Large intestine (tissue), 3 donors: Measurements from ENCODE around the gene CCDC50. TPM values are rescaled to one million over a fixed set of nuclear protein-coding genes. Genes with fewer than 3 reads are reported as not detected.

Source experiments
- DNase-seq, 2 donors: peaks; one replicate each; pipeline versions ENCODE4 v3.0.0 to v3.0.0-alpha.2; 2013
- H3K27ac ChIP-seq: one replicate; pipeline ENCODE4 v1.5.1; 2013; ENCODE audit warnings: low read length
- H3K27me3 ChIP-seq: 2 replicates; pipeline ENCODE4 v1.6.1; 2013; ENCODE audit warnings: low read length; ENCODE audit not compliant: control insufficient read depth, insufficient read depth
- H3K36me3 ChIP-seq: 2 replicates; pipeline ENCODE4 v1.6.1; 2013; ENCODE audit warnings: low read length; ENCODE audit not compliant: control insufficient read depth, insufficient read depth
- H3K4me1 ChIP-seq: one replicate; pipeline ENCODE4 v1.6.1; 2013; ENCODE audit warnings: low read length; ENCODE audit not compliant: control insufficient read depth, insufficient read depth
- H3K4me3 ChIP-seq: one replicate; pipeline ENCODE4 v1.5.1; 2013; ENCODE audit warnings: low read length
- H3K9me3 ChIP-seq: one replicate; pipeline ENCODE4 v1.6.1; 2013; ENCODE audit warnings: mild to moderate bottlenecking, low read depth, low read length, moderate library complexity; ENCODE audit not compliant: control insufficient read depth
- WGBS: methylation state at CpG from one replicate; pipeline ENCODE4 v1.1.5; 2013; ENCODE audit warnings: low lambda C conversion rate; ENCODE audit not compliant: insufficient coverage; 5-methylcytosine and 5-hydroxymethylcytosine counted together
- polyA plus RNA-seq: library from polyadenylated mRNA; unstranded; fragments of 120-200 nt; gene quantifications from one replicate; pipeline ENCODE4 v1.2.1, GENCODE V29; 2013

Gene CCDC50
- polyA plus RNA-seq, 1 donor = 82.1 TPM

GRCh38 chr3:191333298-191333880 lies 4.2 kb downstream of the CCDC50 start:
- H3K4me3 ChIP-seq = no peak overlapping the region
- 100% methylated on average over 1 of the region's 3 CpGs for WGBS
- no peaks in the 10 kb centered on the region for H3K9me3 ChIP-seq
- no peak overlapping the region for H3K27ac ChIP-seq
- peaks cover 4% of the 10 kb centered on the region for H3K4me1 ChIP-seq
- H3K36me3 ChIP-seq = no peaks in the 10 kb centered on the region
- DNase-seq = no peak
- H3K27me3 ChIP-seq = no peaks in the 10 kb centered on the region

DNA sequence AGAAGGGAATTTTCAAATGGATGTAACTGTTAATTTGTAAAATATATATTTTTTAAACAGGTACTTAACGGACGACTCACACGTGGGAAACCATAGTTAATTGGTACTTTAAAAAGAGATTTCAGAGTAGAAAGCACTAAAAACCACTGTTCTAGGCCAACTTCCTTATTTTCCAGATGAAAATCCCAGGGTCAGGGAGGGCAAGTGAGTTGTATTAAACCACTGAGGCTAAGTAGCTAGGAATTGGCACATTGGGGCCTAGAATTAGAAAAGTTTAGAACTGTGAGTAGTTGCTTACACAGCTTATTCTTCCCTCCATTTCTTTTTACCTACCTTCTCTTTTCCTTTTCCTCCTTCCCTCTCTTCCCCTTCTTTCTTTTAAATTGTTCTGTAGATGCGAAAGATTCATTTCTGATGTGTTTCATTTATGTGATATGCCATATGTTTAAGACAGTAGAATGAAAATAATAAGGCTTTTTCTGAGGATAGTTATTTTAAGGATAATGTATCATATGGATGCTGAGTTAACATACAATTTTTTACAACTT lies 5.2 kb downstream of the CCDC50 start:
- H3K9me3 ChIP-seq = no peaks in the 10 kb centered on the region
- H3K27ac ChIP-seq = no peak overlapping the region
- WGBS = 100% methylated on average over 1 of the region's 4 CpGs
- no peak for DNase-seq
- H3K4me1 ChIP-seq = no peaks in the 10 kb centered on the region
- no peaks in the 10 kb centered on the region for H3K27me3 ChIP-seq
- H3K4me3 ChIP-seq = no peak overlapping the region
- no peaks in the 10 kb centered on the region for H3K36me3 ChIP-seq

DNA sequence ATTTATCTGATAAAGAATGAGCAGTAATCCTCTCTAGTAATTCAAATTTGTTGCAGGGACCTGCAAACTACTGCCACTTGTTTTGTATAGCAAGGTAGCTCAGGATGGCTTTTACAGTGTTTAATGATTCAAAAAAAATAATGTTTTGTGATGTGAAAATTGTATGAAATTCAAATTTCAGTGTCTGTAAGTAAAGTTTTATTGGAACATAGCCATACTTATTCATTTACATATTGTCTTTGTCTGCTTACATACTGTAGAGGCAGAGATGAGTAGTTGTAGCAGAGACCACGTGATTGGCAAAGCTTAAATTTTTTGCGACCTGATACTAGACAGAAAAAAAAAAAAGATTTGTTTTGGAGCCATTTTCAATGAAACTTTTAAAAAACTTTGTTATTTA lies 7.6 kb downstream of the CCDC50 start:
- no peak overlapping the region for H3K4me3 ChIP-seq
- H3K4me1 ChIP-seq = no peaks in the 10 kb centered on the region
- no peaks in the 10 kb centered on the region for H3K27me3 ChIP-seq
- no peak overlapping the region for H3K27ac ChIP-seq
- DNase-seq = no peak
- WGBS = 90% methylated on average over 2 of the region's 2 CpGs
- no peaks in the 10 kb centered on the region for H3K36me3 ChIP-seq
- H3K9me3 ChIP-seq = no peaks in the 10 kb centered on the region

GRCh38 chr3:191338177-191338488 lies 8.9 kb downstream of the CCDC50 start:
- H3K27ac ChIP-seq = no peak overlapping the region
- H3K27me3 ChIP-seq = no peaks in the 10 kb centered on the region
- no peaks in the 10 kb centered on the region for H3K9me3 ChIP-seq
- no peak overlapping the region for H3K4me3 ChIP-seq
- DNase-seq = no peak
- WGBS = 100% methylated on average over 2 of the region's 4 CpGs
- no peaks in the 10 kb centered on the region for H3K4me1 ChIP-seq
- no peaks in the 10 kb centered on the region for H3K36me3 ChIP-seq

GRCh38 chr3:191339316-191339917 lies 10.2 kb downstream of the CCDC50 start:
- Histone ChIP-seq H3K27ac (no peak overlapping the region), H3K27me3 (no peaks in the 10 kb centered on the region), H3K36me3 (no peaks in the 10 kb centered on the region), H3K9me3 (no peaks in the 10 kb centered on the region), H3K4me1 (no peaks in the 10 kb centered on the region), H3K4me3 (no peak overlapping the region)
- DNase-seq = no peak
- WGBS = no CpG with 5 or more reads among the region's 3 CpGs

GRCh38 chr3:191340351-191340750 lies 11.2 kb downstream of the CCDC50 start:
- no peak for DNase-seq
- Histone ChIP-seq H3K9me3 (no peaks in the 10 kb centered on the region), H3K27me3 (no peaks in the 10 kb centered on the region), H3K36me3 (no peaks in the 10 kb centered on the region), H3K4me3 (no peak overlapping the region), H3K4me1 (no peaks in the 10 kb centered on the region), H3K27ac (no peak overlapping the region)
- WGBS = no CpG with 5 or more reads among the region's 2 CpGs

- DNase-seq = no peak
- Histone ChIP-seq H3K36me3 (no peaks in the 10 kb centered on the region), H3K4me1 (no peaks in the 10 kb centered on the region), H3K9me3 (no peaks in the 10 kb centered on the region), H3K27ac (no peak overlapping the region), H3K27me3 (no peaks in the 10 kb centered on the region), H3K4me3 (no peak overlapping the region)
- WGBS = no CpG with 5 or more reads among the region's 1 CpG
These were observed 11.8 kb downstream of the CCDC50 start for GRCh38 chr3:191340966-191341365.

DNA sequence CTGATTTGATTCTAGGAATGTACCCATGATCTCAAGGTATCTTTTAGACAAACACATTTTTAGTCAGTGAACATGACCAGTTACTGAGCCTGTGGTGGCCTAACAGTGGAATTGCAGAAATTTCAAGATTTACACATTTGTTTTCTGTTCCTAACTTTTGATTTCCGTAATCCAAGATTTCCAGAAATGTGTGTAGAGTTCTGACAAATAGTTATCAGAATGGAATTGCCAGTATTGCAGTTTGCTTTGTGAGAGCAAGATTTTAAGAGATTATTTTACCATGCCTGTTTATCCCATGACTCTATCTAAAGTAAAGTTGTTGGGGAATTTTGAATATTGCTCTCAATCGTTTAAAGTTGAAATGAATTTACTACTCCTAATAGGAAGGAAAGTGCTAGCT lies 12.8 kb downstream of the CCDC50 start:
- H3K27ac ChIP-seq = no peak overlapping the region
- H3K27me3 ChIP-seq = no peaks in the 10 kb centered on the region
- WGBS = 76% methylated on average over 2 of the region's 2 CpGs
- H3K9me3 ChIP-seq = no peaks in the 10 kb centered on the region
- H3K4me3 ChIP-seq = no peak overlapping the region
- no peaks in the 10 kb centered on the region for H3K4me1 ChIP-seq
- no peak for DNase-seq
- H3K36me3 ChIP-seq = no peaks in the 10 kb centered on the region

DNA sequence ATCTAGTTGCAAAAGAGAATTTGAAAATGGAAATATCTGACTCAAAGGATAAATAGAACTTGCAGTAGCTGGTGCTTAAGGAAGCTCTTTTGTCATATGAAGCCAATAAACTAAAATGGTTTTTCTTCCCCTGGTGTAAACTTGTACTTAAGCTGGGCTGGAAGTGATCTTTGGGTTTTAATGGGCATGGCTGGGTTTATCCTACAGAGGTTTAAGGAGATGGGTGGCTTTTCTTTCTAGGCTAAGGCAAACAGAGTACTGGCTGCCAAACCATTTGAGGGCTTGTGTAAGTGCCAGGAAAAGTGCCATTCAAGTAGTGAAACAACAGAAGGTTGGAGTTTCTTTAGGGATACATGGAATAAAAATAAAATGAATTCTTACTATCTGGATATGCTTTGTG lies 13.2 kb downstream of the CCDC50 start:
- no peak overlapping the region for H3K4me3 ChIP-seq
- no peaks in the 10 kb centered on the region for H3K9me3 ChIP-seq
- H3K36me3 ChIP-seq = no peaks in the 10 kb centered on the region
- H3K27ac ChIP-seq = no peak overlapping the region
- no peak for DNase-seq
- no peaks in the 10 kb centered on the region for H3K27me3 ChIP-seq
- H3K4me1 ChIP-seq = no peaks in the 10 kb centered on the region

GRCh38 chr3:191343115-191343514 lies 13.9 kb downstream of the CCDC50 start:
- Histone ChIP-seq H3K4me1 (no peaks in the 10 kb centered on the region), H3K36me3 (no peaks in the 10 kb centered on the region), H3K4me3 (no peak overlapping the region), H3K9me3 (no peaks in the 10 kb centered on the region), H3K27me3 (no peaks in the 10 kb centered on the region), H3K27ac (no peak overlapping the region)
- 100% methylated on average over 1 of the region's 4 CpGs for WGBS
- no peak for DNase-seq

DNA sequence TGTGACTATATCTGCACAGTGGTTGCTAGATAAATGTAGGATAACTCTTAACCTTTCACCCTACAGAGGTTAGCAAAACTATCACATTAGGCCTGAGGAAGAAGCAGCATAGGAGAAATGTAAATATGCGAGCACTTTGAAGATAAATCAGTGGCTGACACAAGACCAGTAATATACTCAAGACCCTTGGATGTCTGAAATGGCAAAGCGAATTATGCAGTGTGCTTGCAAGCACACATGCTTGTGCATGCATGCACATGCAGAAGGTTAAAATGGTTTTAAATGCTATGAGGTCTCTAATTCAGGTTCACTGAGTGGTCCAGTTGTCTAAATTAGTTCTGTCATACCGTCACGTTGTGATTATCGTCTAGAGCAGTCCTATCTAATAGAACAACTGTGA lies 14.7 kb downstream of the CCDC50 start:
- Histone ChIP-seq H3K4me1 (no peaks in the 10 kb centered on the region), H3K36me3 (no peaks in the 10 kb centered on the region), H3K9me3 (no peaks in the 10 kb centered on the region), H3K27me3 (no peaks in the 10 kb centered on the region), H3K27ac (no peak overlapping the region), H3K4me3 (no peak overlapping the region)
- WGBS = 100% methylated on average over 1 of the region's 5 CpGs
- no peak for DNase-seq
